ENCODE results near the gene ORAI3.

Gene ORAI3

GRCh38 chr16:30948667-30949649 lies at the start of gene ORAI3:
ORAI3 (plus strand) TSS chr16:30949068; CDS start chr16:30949290, 222 bp downstream.
- peak; percentile 51 for DNase-seq (ENCODE audit: low read depth)
- H3K4me3 ChIP-seq (ENCODE audit: low read length) = peak within 1 kb of the TSS; percentile 70
- TF ChIP-seq CTCF (conservative IDR thresholded peaks at IDR 0.05; ENCODE audit: low read length) = no peak

GRCh38 chr16:30899794-30900193 lies 49.1 kb upstream of the ORAI3 start:
- no peak overlapping the region for H3K4me3 ChIP-seq (ENCODE audit: low read length)
- no peak for DNase-seq (ENCODE audit: low read depth)
- no peak for TF ChIP-seq CTCF (conservative IDR thresholded peaks at IDR 0.05; ENCODE audit: low read length)

GRCh38 chr16:30900588-30900987 lies 48.3 kb upstream of the ORAI3 start:
- no peak overlapping the region for H3K4me3 ChIP-seq (ENCODE audit: low read length)
- no peak for DNase-seq (ENCODE audit: low read depth)

GRCh38 chr16:30901201-30902028 lies 47.5 kb upstream of the ORAI3 start:
- no peak for DNase-seq (ENCODE audit: low read depth)
- peak overlapping the region; percentile 43 for H3K4me3 ChIP-seq (ENCODE audit: low read length)
- no peak; the same call in 1 of the 2 replicates for TF ChIP-seq CTCF (conservative IDR thresholded peaks at IDR 0.05; ENCODE audit: low read length)

More at GRCh38 chr16:30900588-30900987, 48.3 kb upstream of the ORAI3 start:
- no peak for TF ChIP-seq CTCF (conservative IDR thresholded peaks at IDR 0.05; ENCODE audit: low read length)

- peak overlapping the region; percentile 48 for H3K4me3 ChIP-seq (ENCODE audit: low read length)
- peak; percentile 3; the same call in 1 of the 2 replicates for TF ChIP-seq CTCF (conservative IDR thresholded peaks at IDR 0.05; ENCODE audit: low read length)
- peak; percentile 60 for DNase-seq (ENCODE audit: low read depth)
Observed at GRCh38 chr16:30902029-30902972, 46.6 kb upstream of the ORAI3 start.

GRCh38 chr16:30903002-30903401 lies 45.9 kb upstream of the ORAI3 start:
- TF ChIP-seq CTCF (conservative IDR thresholded peaks at IDR 0.05; ENCODE audit: low read length) = no peak
- DNase-seq (ENCODE audit: low read depth) = no peak
- no peak overlapping the region for H3K4me3 ChIP-seq (ENCODE audit: low read length)

All from AG10803 (cell line).